SK-N-SH (cell line): ENCODE data around the gene FBXL15. TPM values are rescaled to one million over a fixed set of nuclear protein-coding genes. Genes with fewer than 3 reads are reported as not detected.

Experiments used
- CTCF ChIA-PET: fragments of 300-600, 350-600 bp; formaldehyde crosslinking; extraction: SDS; loops from one replicate; lab custom pipeline; 2021; lab: Yijun Ruan, JAX
- POLR2A ChIA-PET: fragments of 350-600 bp; sonication (Branson Sonifier 250); formaldehyde crosslinking; extraction: SDS; loops from one replicate; lab custom pipeline; 2020; ENCODE audit warnings: antibody characterized with exemption, inconsistent platforms; lab: Yijun Ruan, JAX
- DNase-seq: peaks from one replicate; pipeline ENCODE4 v3.0.0; 2012
- H2AFZ ChIP-seq: fragments of 200-600 bp; sonication (generic); 2 replicates; pipeline ENCODE4 v1.8.1; 2016; ENCODE audit warnings: antibody characterized with exemption, mild to moderate bottlenecking, low read depth
- H3F3A ChIP-seq: fragments of 200-600 bp; sonication (generic); replicated peaks from 2 replicates; pipeline ENCODE3; 2016; ENCODE audit warnings: antibody characterized with exemption, mild to moderate bottlenecking; ENCODE audit not compliant: insufficient read depth
- H3K27ac ChIP-seq, 2 experiments: fragments of 200-500 bp in 1 of 2; fragments of 200-600 bp in 1 of 2; sonication (Bioruptor generic) in 1 of 2; sonication (generic), shearing (Covaris generic) in 1 of 2; 2 replicates each; pipeline versions ENCODE4 v1.5.1 to v1.6.1; 2014 to 2016; ENCODE audit warnings: low read depth in 2 of 2, inconsistent platforms in 1 of 2, low read length in 1 of 2, mild to moderate bottlenecking in 1 of 2, mixed read lengths in 1 of 2
- H3K27me3 ChIP-seq: fragments of 200-600 bp; sonication (generic), shearing (Covaris generic); 2 replicates; pipeline ENCODE4 v1.6.1; 2016; ENCODE audit warnings: mixed run types; ENCODE audit not compliant: insufficient read depth
- H3K36me3 ChIP-seq, 2 experiments: fragments of 200-500 bp in 1 of 2; fragments of 200-600 bp in 1 of 2; sonication (Bioruptor generic) in 1 of 2; sonication (generic) in 1 of 2; replicated peaks in 1 of 2; 2 replicates each; pipeline versions ENCODE3 to v1.5.1; 2014 to 2016; ENCODE audit warnings: low read length in 1 of 2, mild to moderate bottlenecking in 1 of 2; ENCODE audit not compliant: insufficient read depth in 2 of 2, control insufficient read depth in 1 of 2
- H3K4me1 ChIP-seq, 2 experiments: fragments of 200-500 bp in 1 of 2; fragments of 200-600 bp in 1 of 2; sonication (Bioruptor generic) in 1 of 2; sonication (generic), shearing (Covaris generic) in 1 of 2; 2 replicates each; pipeline versions ENCODE4 v1.5.1 to v1.6.1; 2014 to 2016; ENCODE audit warnings: low read depth in 1 of 2, low read length in 1 of 2, mixed run types in 1 of 2; ENCODE audit not compliant: insufficient read depth in 2 of 2, control insufficient read depth in 1 of 2
- H3K4me2 ChIP-seq: fragments of 200-600 bp; sonication (generic), shearing (Covaris generic); 2 replicates; pipeline ENCODE4 v1.6.1; 2017; ENCODE audit warnings: mixed run types
- H3K4me3 ChIP-seq, 2 experiments: fragments of 200-500 bp in 1 of 2; fragments of 200-600 bp in 1 of 2; sonication (Bioruptor generic) in 1 of 2; sonication (generic), shearing (Covaris generic) in 1 of 2; 2 replicates each; pipeline versions ENCODE4 v1.5.1 to v1.8.1; 2014 to 2016; ENCODE audit warnings: low read depth in 2 of 2, inconsistent platforms in 1 of 2, low read length in 1 of 2, mild to moderate bottlenecking in 1 of 2, mixed read lengths in 1 of 2, moderate library complexity in 1 of 2
- H3K79me2 ChIP-seq: fragments of 200-600 bp; sonication (generic); 2 replicates; pipeline ENCODE4 v1.8.1; 2017; ENCODE audit warnings: mild to moderate bottlenecking; ENCODE audit not compliant: insufficient read depth
- H3K9ac ChIP-seq: fragments of 200-600 bp; sonication (generic); 2 replicates; pipeline ENCODE4 v1.6.1; 2017; ENCODE audit warnings: mixed run types
- H3K9me2 ChIP-seq: fragments of 200-600 bp; sonication (generic); 2 replicates; pipeline ENCODE4 v1.6.1; 2017; ENCODE audit warnings: mixed run types
- H3K9me3 ChIP-seq: fragments of 200-600 bp; sonication (generic); 2 replicates; pipeline ENCODE4 v1.6.1; 2017; ENCODE audit warnings: mixed run types, mild to moderate bottlenecking, moderate library complexity
- H4K20me1 ChIP-seq: fragments of 200-600 bp; sonication (generic); 2 replicates; pipeline ENCODE4 v1.6.1; 2017; ENCODE audit warnings: mild to moderate bottlenecking, mixed run types; ENCODE audit not compliant: insufficient read depth
- CHD2 ChIP-seq: fragments of 150-350 bp; IDR thresholded peaks from 2 replicates; pipeline ENCODE4 v1.6.1; 2018; ENCODE audit warnings: low read length; ENCODE audit not compliant: partially characterized antibody
- ELF1 ChIP-seq: IDR thresholded peaks from 2 replicates; pipeline ENCODE4 v1.4.0; 2012
- EP300 ChIP-seq, 2 experiments: IDR thresholded peaks; 2 replicates each; pipeline versions ENCODE4 v1.4.0 to v1.6.1; 2012; ENCODE audit warnings: borderline replicate concordance in 1 of 2, low read depth in 1 of 2, low read length in 1 of 2
- MEF2A ChIP-seq: IDR thresholded peaks from 2 replicates; pipeline ENCODE4 v1.4.0; 2012; ENCODE audit warnings: low read depth, borderline replicate concordance
- MXI1 ChIP-seq: IDR thresholded peaks from 2 replicates; pipeline ENCODE4 v1.6.1; 2012; ENCODE audit warnings: mild to moderate bottlenecking, low read depth, low read length, improper control_type of control experiment
- NFIC ChIP-seq: IDR thresholded peaks from 2 replicates; pipeline ENCODE4 v1.4.0; 2012; ENCODE audit warnings: borderline replicate concordance
- RCOR1 ChIP-seq: fragments of 150-350 bp; IDR thresholded peaks from 2 replicates; pipeline ENCODE4 v1.6.1; 2017; ENCODE audit warnings: antibody characterized with exemption, low read length
- SMC3 ChIP-seq: IDR thresholded peaks from 2 replicates; pipeline ENCODE4 v1.6.1; 2012; ENCODE audit warnings: low read depth, low read length, improper control_type of control experiment
- TCF12 ChIP-seq: IDR thresholded peaks from 2 replicates; pipeline ENCODE4 v1.4.0; 2012
- TEAD4 ChIP-seq: IDR thresholded peaks from 2 replicates; pipeline ENCODE4 v1.4.0; 2012; ENCODE audit warnings: mild to moderate bottlenecking, borderline replicate concordance; ENCODE audit not compliant: insufficient read depth
- YY1 ChIP-seq: IDR thresholded peaks from 2 replicates; pipeline ENCODE4 v1.4.0; 2012; ENCODE audit warnings: low read depth, mild to moderate bottlenecking
- WGBS: methylation state at CpG from one replicate; pipeline ENCODE4 v1.1.6; 2017; ENCODE audit warnings: low lambda C conversion rate; 5-methylcytosine and 5-hydroxymethylcytosine counted together
- polyA plus RNA-seq, 3 experiments: library from polyadenylated mRNA; depleted of rRNA; stranded (reverse); fragments of >200 nt; gene quantifications; 2 replicates each; pipeline ENCODE4 v1.2.3, GENCODE V29; 2012
- TF ChIP-seq, protein P1 (sequence below): IDR thresholded peaks from 2 replicates; pipeline ENCODE4 v1.4.0; 2012; ENCODE audit warnings: low read depth
- TF ChIP-seq, protein P2 (sequence below): IDR thresholded peaks from 2 replicates; pipeline ENCODE4 v1.6.1; 2012; ENCODE audit warnings: mild to moderate bottlenecking, low read depth, low read length, moderate library complexity
- TF ChIP-seq, protein P3 (sequence below): fragments of 150-350 bp; IDR thresholded peaks from 2 replicates; pipeline ENCODE4 v1.6.1; 2016; ENCODE audit warnings: mild to moderate bottlenecking, low read depth, low read length

Gene FBXL15
- polyA plus RNA-seq, 1 of the 3 experiments (the other 2 are of a cell fraction), result 17.2 TPM

- Histone ChIP-seq H3K9ac (peak overlapping the region; percentile 68), H3K27me3 (no peaks in the 10 kb centered on the region), H4K20me1 (no peaks in the 10 kb centered on the region), H3K9me3 (no peaks in the 10 kb centered on the region), H2AFZ (peak overlapping the region; percentile 76; the same call in 1 of the 2 replicates), H3F3A (peaks cover 3% of the 10 kb centered on the region), H3K27ac (peak overlapping the region in 1 of 2 experiments; percentile 81; a peak in 3 of 4 replicates), H3K79me2 (peaks cover 5% of the 10 kb centered on the region; the same call in 1 of the 2 replicates), H3K36me3 (no peaks in the 10 kb centered on the region), H3K4me1 (peaks cover 0 to 21% of the 10 kb centered on the region in 2 experiments; a peak in 1 of 4 replicates), H3K9me2 (no peaks in the 10 kb centered on the region), H3K4me2 (peak overlapping the region; percentile 90), H3K4me3 (peak overlapping the region; percentile 65 to 77)
- POLR2A ChIA-PET, result interaction anchor here (0.6 to 2.8 kb wide), 3 partner anchors 27 to 276 kb away, joined by 3 to 11 read pairs (median 3); no protein-coding TSS in a partner anchor
- CTCF ChIA-PET, result interaction anchor here (1.0 to 16.5 kb wide), 18 partner anchors 10 to 226 kb away, joined by 3 to 359 read pairs (median 10); partner anchors contain the start of genes ELOVL3, FBXL15, PITX3 and PSD
- WGBS, result 4% methylated on average over 16 of the region's 35 CpGs
- TF ChIP-seq, protein P1, sequence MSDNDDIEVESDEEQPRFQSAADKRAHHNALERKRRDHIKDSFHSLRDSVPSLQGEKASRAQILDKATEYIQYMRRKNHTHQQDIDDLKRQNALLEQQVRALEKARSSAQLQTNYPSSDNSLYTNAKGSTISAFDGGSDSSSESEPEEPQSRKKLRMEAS, result no peak
- TF ChIP-seq YY1 (no peak), CHD2 (no peak), TCF12 (no peak), MXI1 (no peak), NFIC (no peak), EP300 (IDR thresholded peaks at IDR 0.05; ENCODE audit: borderline replicate concordance in 1 of 2, low read depth in 1 of 2, low read length in 1 of 2) (no peak), RCOR1 (no peak), MEF2A (no peak), ELF1 (no peak), TEAD4 (no peak), SMC3 (no peak)
- TF ChIP-seq, protein P2, sequence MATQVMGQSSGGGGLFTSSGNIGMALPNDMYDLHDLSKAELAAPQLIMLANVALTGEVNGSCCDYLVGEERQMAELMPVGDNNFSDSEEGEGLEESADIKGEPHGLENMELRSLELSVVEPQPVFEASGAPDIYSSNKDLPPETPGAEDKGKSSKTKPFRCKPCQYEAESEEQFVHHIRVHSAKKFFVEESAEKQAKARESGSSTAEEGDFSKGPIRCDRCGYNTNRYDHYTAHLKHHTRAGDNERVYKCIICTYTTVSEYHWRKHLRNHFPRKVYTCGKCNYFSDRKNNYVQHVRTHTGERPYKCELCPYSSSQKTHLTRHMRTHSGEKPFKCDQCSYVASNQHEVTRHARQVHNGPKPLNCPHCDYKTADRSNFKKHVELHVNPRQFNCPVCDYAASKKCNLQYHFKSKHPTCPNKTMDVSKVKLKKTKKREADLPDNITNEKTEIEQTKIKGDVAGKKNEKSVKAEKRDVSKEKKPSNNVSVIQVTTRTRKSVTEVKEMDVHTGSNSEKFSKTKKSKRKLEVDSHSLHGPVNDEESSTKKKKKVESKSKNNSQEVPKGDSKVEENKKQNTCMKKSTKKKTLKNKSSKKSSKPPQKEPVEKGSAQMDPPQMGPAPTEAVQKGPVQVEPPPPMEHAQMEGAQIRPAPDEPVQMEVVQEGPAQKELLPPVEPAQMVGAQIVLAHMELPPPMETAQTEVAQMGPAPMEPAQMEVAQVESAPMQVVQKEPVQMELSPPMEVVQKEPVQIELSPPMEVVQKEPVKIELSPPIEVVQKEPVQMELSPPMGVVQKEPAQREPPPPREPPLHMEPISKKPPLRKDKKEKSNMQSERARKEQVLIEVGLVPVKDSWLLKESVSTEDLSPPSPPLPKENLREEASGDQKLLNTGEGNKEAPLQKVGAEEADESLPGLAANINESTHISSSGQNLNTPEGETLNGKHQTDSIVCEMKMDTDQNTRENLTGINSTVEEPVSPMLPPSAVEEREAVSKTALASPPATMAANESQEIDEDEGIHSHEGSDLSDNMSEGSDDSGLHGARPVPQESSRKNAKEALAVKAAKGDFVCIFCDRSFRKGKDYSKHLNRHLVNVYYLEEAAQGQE, result no peak
- TF ChIP-seq, protein P3, sequence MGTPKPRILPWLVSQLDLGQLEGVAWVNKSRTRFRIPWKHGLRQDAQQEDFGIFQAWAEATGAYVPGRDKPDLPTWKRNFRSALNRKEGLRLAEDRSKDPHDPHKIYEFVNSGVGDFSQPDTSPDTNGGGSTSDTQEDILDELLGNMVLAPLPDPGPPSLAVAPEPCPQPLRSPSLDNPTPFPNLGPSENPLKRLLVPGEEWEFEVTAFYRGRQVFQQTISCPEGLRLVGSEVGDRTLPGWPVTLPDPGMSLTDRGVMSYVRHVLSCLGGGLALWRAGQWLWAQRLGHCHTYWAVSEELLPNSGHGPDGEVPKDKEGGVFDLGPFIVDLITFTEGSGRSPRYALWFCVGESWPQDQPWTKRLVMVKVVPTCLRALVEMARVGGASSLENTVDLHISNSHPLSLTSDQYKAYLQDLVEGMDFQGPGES, result no peak
- DNase-seq, result peak; percentile 47
Observed at GRCh38 chr10:102394801-102395399, 25.7 kb upstream of the FBXL15 start.
